HepG2 (cell line): ENCODE measurements around the gene PEAK3. TPM values are rescaled to one million over a fixed set of nuclear protein-coding genes. Genes with fewer than 3 reads are reported as not detected.

Experiments used
- HNF4G ChIP-seq, 2 experiments: sonication (generic) in 1 of 2; formaldehyde crosslinking in 1 of 2; IDR thresholded peaks; 2 replicates each; pipeline versions ENCODE4 v1.4.0 to v1.6.1; 2011 to 2020; ENCODE audit warnings: borderline replicate concordance in 2 of 2, low read depth in 2 of 2, mild to moderate bottlenecking in 2 of 2, low read length in 1 of 2, missing genetic modification reagents in 1 of 2, moderate library complexity in 1 of 2
- NFE2L2 ChIP-seq: fragments of 150-350 bp; IDR thresholded peaks from 2 replicates; pipeline ENCODE4 v1.6.1; 2014; ENCODE audit warnings: low read length
- NFKBIZ ChIP-seq: IDR thresholded peaks from 2 replicates; pipeline ENCODE4 v1.6.1; 2018; ENCODE audit warnings: missing genetic modification reagents, missing compliant biosample characterization
- NFRKB ChIP-seq: fragments of 450-650 bp; IDR thresholded peaks from 2 replicates; pipeline ENCODE4 v1.6.1; 2017
- NKX3-1 ChIP-seq: sonication (generic); formaldehyde crosslinking; IDR thresholded peaks from 2 replicates; pipeline ENCODE4 v1.5.0; 2020; ENCODE audit warnings: missing genetic modification reagents
- POGK ChIP-seq: sonication (generic); formaldehyde crosslinking; conservative IDR thresholded peaks from 2 replicates; pipeline ENCODE4 v1.8.0; 2022; ENCODE audit warnings: mild to moderate bottlenecking, moderate library complexity, missing genetic modification reagents
- SOX5 ChIP-seq: IDR thresholded peaks from 2 replicates; pipeline ENCODE4 v1.6.1; 2016; ENCODE audit warnings: borderline replicate concordance
- SSRP1 ChIP-seq: IDR thresholded peaks from 2 replicates; pipeline ENCODE4 v1.6.1; 2016; ENCODE audit warnings: control low read depth
- SYNCRIP ChIP-seq: fragments of 200-400 bp; formaldehyde crosslinking; IDR thresholded peaks from 2 replicates; pipeline ENCODE4 v1.6.1; 2018; ENCODE audit warnings: mild to moderate bottlenecking, low read depth, low read length; ENCODE audit not compliant: insufficient read depth
- ZBTB39 ChIP-seq: sonication (generic); formaldehyde crosslinking; IDR thresholded peaks from 2 replicates; pipeline ENCODE4 v1.5.0; 2020; ENCODE audit warnings: missing genetic modification reagents
- ZNF205 ChIP-seq: IDR thresholded peaks from 2 replicates; pipeline ENCODE4 v1.6.1; 2018; ENCODE audit warnings: missing biosample characterization, missing genetic modification reagents
- ZNF331 ChIP-seq: sonication (generic); formaldehyde crosslinking; IDR thresholded peaks from 2 replicates; pipeline ENCODE4 v1.4.0; 2020; ENCODE audit warnings: missing genetic modification reagents
- ZNF362 ChIP-seq: sonication (generic); formaldehyde crosslinking; IDR thresholded peaks from 2 replicates; pipeline ENCODE4 v1.4.0; 2020; ENCODE audit warnings: missing genetic modification reagents, mild to moderate bottlenecking, borderline replicate concordance
- ZNF605 ChIP-seq: sonication (generic); formaldehyde crosslinking; IDR thresholded peaks from 2 replicates; pipeline ENCODE4 v1.8.0; 2022; ENCODE audit warnings: mild to moderate bottlenecking, missing genetic modification reagents
- ZNF629 ChIP-seq: sonication (generic); formaldehyde crosslinking; conservative IDR thresholded peaks from 2 replicates; pipeline ENCODE4 v1.5.0; 2020; ENCODE audit warnings: missing genetic modification reagents
- ZNF644 ChIP-seq: IDR thresholded peaks from 2 replicates; pipeline ENCODE4 v1.6.1; 2016; ENCODE audit warnings: low read depth
- ZNF703 ChIP-seq: sonication (generic); formaldehyde crosslinking; IDR thresholded peaks from 2 replicates; pipeline ENCODE4 v1.5.1; 2020; ENCODE audit warnings: missing genetic modification reagents, mild to moderate bottlenecking, moderate library complexity, borderline replicate concordance
- ZNF713 ChIP-seq: sonication (generic); formaldehyde crosslinking; IDR thresholded peaks from 2 replicates; pipeline ENCODE4 v1.4.0; 2020; ENCODE audit warnings: mild to moderate bottlenecking, missing genetic modification reagents
- ZNF780A ChIP-seq: sonication (generic); formaldehyde crosslinking; IDR thresholded peaks from 2 replicates; pipeline ENCODE4 v1.8.0; 2022; ENCODE audit warnings: mild to moderate bottlenecking, missing genetic modification reagents, moderate library complexity
- ZNF784 ChIP-seq: sonication (generic); formaldehyde crosslinking; IDR thresholded peaks from 2 replicates; pipeline ENCODE4 v1.5.1; 2020; ENCODE audit warnings: missing genetic modification reagents, mild to moderate bottlenecking, borderline replicate concordance
- ZSCAN20 ChIP-seq: sonication (generic); formaldehyde crosslinking; IDR thresholded peaks from 2 replicates; pipeline ENCODE4 v1.4.0; 2020; ENCODE audit warnings: missing genetic modification reagents, mild to moderate bottlenecking, borderline replicate concordance
- ZUFSP ChIP-seq: sonication (generic); formaldehyde crosslinking; IDR thresholded peaks from 2 replicates; pipeline ENCODE4 v1.9.0; 2021; ENCODE audit warnings: missing genetic modification reagents, mild to moderate bottlenecking, borderline replicate concordance
- polyA plus RNA-seq, 8 experiments: library from polyadenylated mRNA; depleted of rRNA in 3 of 8; stranded (reverse) in 7 of 8; unstranded in 1 of 8; fragments of >200 nt; fragmentation: Illumina TruSeq in 4 of 8; extraction: Trizol in 4 of 8; gene quantifications; 2 replicates each; pipeline versions ENCODE4 v1.2.1 to v1.2.3, GENCODE V29; 2011 to 2016; ENCODE audit warnings: low read depth in 4 of 8, missing spikeins in 1 of 8, mixed read lengths in 1 of 8; ENCODE audit not compliant: insufficient read depth in 1 of 8
- total RNA-seq, 5 experiments: library from RNA; depleted of rRNA; stranded (reverse); fragments of >200 nt; fragmentation: Illumina TruSeq; extraction: Trizol; gene quantifications; 2 replicates each; pipeline ENCODE4 v1.2.3, GENCODE V29; 2016; ENCODE audit warnings: low read depth in 1 of 5

Gene PEAK3
- total and polyA plus RNA-seq, 2 of the 13 experiments (the other 11 are each of a cell fraction or from before 2014, with no cell fraction given), result not detected

GRCh38 chr19:2274931-2275535 lies 6.9 kb downstream of the PEAK3 start (continued):
- TF ChIP-seq NFKBIZ (CRISPR knock-in tag) (no peak), SSRP1 (CRISPR knock-in tag) (peak; percentile 82), SYNCRIP (no peak), ZBTB39 (CRISPR knock-in tag) (no peak), NFRKB (no peak), ZNF331 (CRISPR knock-in tag) (no peak), ZNF629 (no peak), NFE2L2 (no peak), ZNF362 (CRISPR knock-in tag) (no peak), ZNF205 (no peak), ZNF644 (CRISPR knock-in tag) (no peak), ZSCAN20 (CRISPR knock-in tag) (no peak), ZUFSP (CRISPR knock-in tag) (no peak), ZNF784 (no peak), POGK (CRISPR knock-in tag) (0 out of 2 replicates have a peak, but pooled peaks have one; percentile 50), ZNF780A (CRISPR knock-in tag) (no peak), ZNF605 (no peak), NKX3-1 (no peak), HNF4G (IDR thresholded peaks at IDR 0.05; ENCODE audit: borderline replicate concordance, low read depth, low read length) (no peak), HNF4G (CRISPR knock-in tag; IDR thresholded peaks at IDR 0.05; ENCODE audit: borderline replicate concordance, low read depth) (no peak), ZNF713 (CRISPR knock-in tag) (no peak), ZNF703 (CRISPR knock-in tag) (no peak), SOX5 (peak; percentile 26; the same call in 1 of the 2 replicates)
